Chondrocyte (in vitro differentiated cells): ENCODE data around the gene KIF6. TPM values are rescaled to one million over a fixed set of nuclear protein-coding genes. Genes with fewer than 3 reads are reported as not detected.
A peak's percentile ranks its signal among the peaks of the same experiment; 100 is the strongest.

Source experiments
- DNase-seq: peaks from one replicate; pipeline ENCODE4 v3.0.0; 2021; ENCODE audit warnings: mixed read lengths, low spot score
- H3K27ac Mint-ChIP-seq: one replicate; pipeline ENCODE4 v1.8.0; 2021; ENCODE audit warnings: mild to moderate bottlenecking, moderate library complexity, mixed read lengths; ENCODE audit not compliant: unreplicated experiment
- H3K27me3 Mint-ChIP-seq: 2 replicates; pipeline ENCODE4 v1.8.0; 2021; ENCODE audit warnings: low read depth, mixed read lengths
- H3K36me3 Mint-ChIP-seq: 2 replicates; pipeline ENCODE4 v1.8.0; 2021; ENCODE audit warnings: low read depth, mixed read lengths
- H3K4me1 Mint-ChIP-seq: 2 replicates; pipeline ENCODE4 v1.8.0; 2021; ENCODE audit warnings: low read depth, mild to moderate bottlenecking, mixed read lengths
- H3K4me3 Mint-ChIP-seq: one replicate; pipeline ENCODE4 v1.8.0; 2021; ENCODE audit warnings: mild to moderate bottlenecking, moderate library complexity, mixed read lengths; ENCODE audit not compliant: unreplicated experiment
- H3K9me3 Mint-ChIP-seq: 2 replicates; pipeline ENCODE4 v1.8.0; 2021; ENCODE audit warnings: low read depth, mixed read lengths
- CTCF ChIP-seq: fragments of 200-600 bp; sonication (generic); IDR thresholded peaks from 2 replicates; pipeline ENCODE4 v1.5.0; 2021; ENCODE audit warnings: antibody characterized with exemption, mild to moderate bottlenecking, moderate library complexity
- total RNA-seq: library from RNA; stranded (reverse); gene quantifications from 3 replicates; pipeline ENCODE4 v1.2.1, GENCODE V29; 2021

Gene KIF6
- total RNA-seq, 1 donor from 2014 or later = 0.62 TPM

- no peak for TF ChIP-seq CTCF
- Mint-ChIP-seq H3K9me3 (no peaks in the 10 kb centered on the region), H3K36me3 (peaks cover 1% of the 10 kb centered on the region), H3K27ac (no peak overlapping the region), H3K27me3 (no peaks in the 10 kb centered on the region), H3K4me1 (no peaks in the 10 kb centered on the region), H3K4me3 (no peak overlapping the region)
- DNase-seq = no peak
Observed at GRCh38 chr6:39696986-39697788, 28.0 kb downstream of the KIF6 start.

- Mint-ChIP-seq H3K36me3 (peaks cover 1% of the 10 kb centered on the region), H3K4me3 (no peak overlapping the region), H3K27ac (no peak overlapping the region), H3K27me3 (no peaks in the 10 kb centered on the region), H3K4me1 (no peaks in the 10 kb centered on the region), H3K9me3 (no peaks in the 10 kb centered on the region)
- DNase-seq = no peak
- no peak for TF ChIP-seq CTCF
Observed at GRCh38 chr6:39695447-39695846, 29.8 kb downstream of the KIF6 start.

GRCh38 chr6:39693206-39693605, 32.0 kb downstream of the KIF6 start:
- Mint-ChIP-seq H3K27ac (no peak overlapping the region), H3K9me3 (no peaks in the 10 kb centered on the region), H3K4me1 (peaks cover 10% of the 10 kb centered on the region), H3K27me3 (no peaks in the 10 kb centered on the region), H3K36me3 (peaks cover 1% of the 10 kb centered on the region), H3K4me3 (no peak overlapping the region)
- TF ChIP-seq CTCF = no peak
- no peak for DNase-seq

- no peak for TF ChIP-seq CTCF
- Mint-ChIP-seq H3K4me3 (no peak overlapping the region), H3K36me3 (no peaks in the 10 kb centered on the region), H3K4me1 (peaks cover 22% of the 10 kb centered on the region), H3K27me3 (no peaks in the 10 kb centered on the region), H3K9me3 (no peaks in the 10 kb centered on the region), H3K27ac (peak overlapping the region; percentile 1)
- no peak for DNase-seq
Observed at GRCh38 chr6:39688494-39688893, 36.7 kb downstream of the KIF6 start.

- DNase-seq = no peak
- no peaks in the 10 kb centered on the region for H3K9me3 Mint-ChIP-seq
- peaks cover 27% of the 10 kb centered on the region for H3K4me1 Mint-ChIP-seq
- H3K27me3 Mint-ChIP-seq = no peaks in the 10 kb centered on the region
- no peak overlapping the region for H3K4me3 Mint-ChIP-seq
- no peak overlapping the region for H3K27ac Mint-ChIP-seq
- no peak for TF ChIP-seq CTCF
- H3K36me3 Mint-ChIP-seq = no peaks in the 10 kb centered on the region
Observed at GRCh38 chr6:39686976-39687375, 38.2 kb downstream of the KIF6 start.
